DOHH2 (cell line): Measurements from ENCODE around the gene ANO10.

Source experiments
- EZH2phosphoT487 ChIP-seq: fragments of 200-600 bp; sonication (generic); IDR thresholded peaks from 2 replicates; pipeline ENCODE4 v1.6.1; 2017; ENCODE audit warnings: borderline replicate concordance, mild to moderate bottlenecking, antibody characterized with exemption, low read length, moderate library complexity, mixed read lengths
- TF ChIP-seq, protein P1 (sequence below): fragments of 200-600 bp; sonication (generic); IDR thresholded peaks from one replicate; pipeline ENCODE4 v1.5.1; 2014; ENCODE audit warnings: antibody characterized with exemption, mild to moderate bottlenecking, low read depth, low read length; ENCODE audit not compliant: poor library complexity, severe bottlenecking

DNA sequence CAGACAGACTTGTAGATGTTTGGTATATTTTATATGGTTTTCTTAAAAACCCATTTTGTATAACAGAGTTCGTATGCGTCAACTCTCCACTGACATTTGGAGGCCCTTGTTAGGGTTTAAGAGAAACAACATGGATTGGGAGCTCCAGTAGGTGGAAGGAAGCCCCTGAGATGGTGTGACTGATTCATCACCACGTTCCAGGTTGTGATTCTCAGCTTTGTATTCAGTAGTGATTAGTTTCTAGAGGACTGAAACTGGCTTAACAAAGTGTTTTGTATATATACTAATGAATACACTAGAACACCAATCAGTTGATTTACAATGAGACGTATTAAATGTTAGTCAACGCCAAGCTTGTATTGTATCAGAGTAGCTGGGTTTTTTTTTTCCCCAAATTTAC, 301.5 kb downstream of the ANO10 start:
- TF ChIP-seq, protein P1, sequence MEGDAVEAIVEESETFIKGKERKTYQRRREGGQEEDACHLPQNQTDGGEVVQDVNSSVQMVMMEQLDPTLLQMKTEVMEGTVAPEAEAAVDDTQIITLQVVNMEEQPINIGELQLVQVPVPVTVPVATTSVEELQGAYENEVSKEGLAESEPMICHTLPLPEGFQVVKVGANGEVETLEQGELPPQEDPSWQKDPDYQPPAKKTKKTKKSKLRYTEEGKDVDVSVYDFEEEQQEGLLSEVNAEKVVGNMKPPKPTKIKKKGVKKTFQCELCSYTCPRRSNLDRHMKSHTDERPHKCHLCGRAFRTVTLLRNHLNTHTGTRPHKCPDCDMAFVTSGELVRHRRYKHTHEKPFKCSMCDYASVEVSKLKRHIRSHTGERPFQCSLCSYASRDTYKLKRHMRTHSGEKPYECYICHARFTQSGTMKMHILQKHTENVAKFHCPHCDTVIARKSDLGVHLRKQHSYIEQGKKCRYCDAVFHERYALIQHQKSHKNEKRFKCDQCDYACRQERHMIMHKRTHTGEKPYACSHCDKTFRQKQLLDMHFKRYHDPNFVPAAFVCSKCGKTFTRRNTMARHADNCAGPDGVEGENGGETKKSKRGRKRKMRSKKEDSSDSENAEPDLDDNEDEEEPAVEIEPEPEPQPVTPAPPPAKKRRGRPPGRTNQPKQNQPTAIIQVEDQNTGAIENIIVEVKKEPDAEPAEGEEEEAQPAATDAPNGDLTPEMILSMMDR = no peak
- TF ChIP-seq EZH2phosphoT487 = no peak
